ENCODE data around the gene SFT2D1. TPM values are rescaled to one million over a fixed set of nuclear protein-coding genes. Genes with fewer than 3 reads are reported as not detected.

The SFT2D1 gene
- total RNA-seq, 1 experiment from 2014 or later: 119 TPM

GRCh38 chr6:166281104-166281503 is 61.2 kb downstream of the SFT2D1 start:
- H3K4me2 ChIP-seq (ENCODE audit: low read depth, low read length, poor library complexity, severe bottlenecking): no peak overlapping the region
- no peaks in the 10 kb centered on the region for H3K36me3 ChIP-seq (ENCODE audit: insufficient read depth, low read length)
- no peak for DNase-seq
- H3K27ac ChIP-seq (ENCODE audit: low read length): no peak overlapping the region
- H4K20me1 ChIP-seq (ENCODE audit: insufficient read depth, low read depth, low read length): no peaks in the 10 kb centered on the region
- H2AFZ ChIP-seq (ENCODE audit: low read length): no peak overlapping the region
- no peaks in the 10 kb centered on the region for H3K27me3 ChIP-seq (ENCODE audit: low read length)
- no peaks in the 10 kb centered on the region for H3K9me3 ChIP-seq (ENCODE audit: low read length)
- H3K9ac ChIP-seq (ENCODE audit: low read length): no peak overlapping the region
- peaks cover under 1% of the 10 kb centered on the region for H3K4me1 ChIP-seq (ENCODE audit: low read length)
- H3K79me2 ChIP-seq (ENCODE audit: low read length): no peaks in the 10 kb centered on the region
- H3K4me3 ChIP-seq (ENCODE audit: low read length): no peak overlapping the region
- H3K9me2 ChIP-seq (replicated peaks; ENCODE audit: insufficient read depth, low read length): no peaks in the 10 kb centered on the region

- H3K79me2 ChIP-seq (ENCODE audit: low read length): no peaks in the 10 kb centered on the region
- no peaks in the 10 kb centered on the region for H3K27me3 ChIP-seq (ENCODE audit: low read length)
- no peak for DNase-seq
- no peaks in the 10 kb centered on the region for H3K36me3 ChIP-seq (ENCODE audit: insufficient read depth, low read length)
- no peak overlapping the region for H3K4me3 ChIP-seq (ENCODE audit: low read length)
- peaks cover 14% of the 10 kb centered on the region for H3K4me1 ChIP-seq (ENCODE audit: low read length)
- H3K4me2 ChIP-seq (ENCODE audit: low read depth, low read length, poor library complexity, severe bottlenecking): no peak overlapping the region
- no peak overlapping the region for H2AFZ ChIP-seq (ENCODE audit: low read length)
- H3K9ac ChIP-seq (ENCODE audit: low read length): no peak overlapping the region
- H3K27ac ChIP-seq (ENCODE audit: low read length): no peak overlapping the region
- no peaks in the 10 kb centered on the region for H3K9me3 ChIP-seq (ENCODE audit: low read length)
- no peaks in the 10 kb centered on the region for H4K20me1 ChIP-seq (ENCODE audit: insufficient read depth, low read depth, low read length)
- no peaks in the 10 kb centered on the region for H3K9me2 ChIP-seq (replicated peaks; ENCODE audit: insufficient read depth, low read length)
These were observed 63.0 kb downstream of the SFT2D1 start for GRCh38 chr6:166279393-166279679.

DNA sequence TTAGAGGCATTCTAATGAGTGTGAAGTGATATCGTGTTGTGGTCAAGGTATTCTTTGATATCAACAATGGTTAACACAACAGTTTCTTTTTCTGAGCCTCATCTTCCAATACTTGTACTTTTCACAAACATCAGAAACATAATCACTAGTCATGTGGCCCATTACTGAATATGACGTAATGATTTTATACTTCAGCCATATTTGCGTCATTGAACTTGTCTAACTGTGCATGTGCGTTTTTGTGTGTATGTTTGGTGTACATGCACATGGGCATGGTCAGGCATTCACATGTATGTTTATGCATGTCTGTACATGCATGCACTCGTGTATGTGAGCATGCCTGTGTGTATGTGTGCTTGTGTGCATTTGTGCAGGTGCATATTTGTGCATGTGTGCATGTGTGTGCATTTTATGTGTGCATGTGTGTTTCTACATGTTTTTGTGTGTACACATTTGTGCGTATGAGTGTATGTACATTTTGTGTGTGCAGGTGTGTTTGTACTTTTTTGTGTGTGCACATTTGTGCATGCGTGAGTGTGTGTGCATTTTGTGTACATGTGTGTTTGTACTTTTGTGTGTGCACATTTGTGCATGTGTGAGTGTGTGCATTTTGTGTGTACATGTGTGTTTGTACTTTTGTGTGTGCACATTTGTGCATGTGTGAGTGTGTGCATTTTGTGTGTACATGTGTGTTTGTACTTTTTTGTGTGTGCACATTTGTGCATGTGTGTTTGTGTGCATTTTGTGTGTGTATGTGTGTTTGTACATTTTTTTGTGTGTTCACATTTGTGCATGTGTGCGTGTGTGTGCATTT is 63.6 kb downstream of the SFT2D1 start:
- no peak overlapping the region for H2AFZ ChIP-seq (ENCODE audit: low read length)
- no peak overlapping the region for H3K4me3 ChIP-seq (ENCODE audit: low read length)
- H3K27me3 ChIP-seq (ENCODE audit: low read length): no peaks in the 10 kb centered on the region
- H3K9ac ChIP-seq (ENCODE audit: low read length): no peak overlapping the region
- no peaks in the 10 kb centered on the region for H4K20me1 ChIP-seq (ENCODE audit: insufficient read depth, low read depth, low read length)
- peaks cover 17% of the 10 kb centered on the region for H3K4me1 ChIP-seq (ENCODE audit: low read length)
- DNase-seq: no peak
- H3K79me2 ChIP-seq (ENCODE audit: low read length): no peaks in the 10 kb centered on the region
- H3K36me3 ChIP-seq (ENCODE audit: insufficient read depth, low read length): no peaks in the 10 kb centered on the region
- no peaks in the 10 kb centered on the region for H3K9me3 ChIP-seq (ENCODE audit: low read length)
- H3K4me2 ChIP-seq (ENCODE audit: low read depth, low read length, poor library complexity, severe bottlenecking): no peak overlapping the region
- no peak overlapping the region for H3K27ac ChIP-seq (ENCODE audit: low read length)
- no peaks in the 10 kb centered on the region for H3K9me2 ChIP-seq (replicated peaks; ENCODE audit: insufficient read depth, low read length)

DNA sequence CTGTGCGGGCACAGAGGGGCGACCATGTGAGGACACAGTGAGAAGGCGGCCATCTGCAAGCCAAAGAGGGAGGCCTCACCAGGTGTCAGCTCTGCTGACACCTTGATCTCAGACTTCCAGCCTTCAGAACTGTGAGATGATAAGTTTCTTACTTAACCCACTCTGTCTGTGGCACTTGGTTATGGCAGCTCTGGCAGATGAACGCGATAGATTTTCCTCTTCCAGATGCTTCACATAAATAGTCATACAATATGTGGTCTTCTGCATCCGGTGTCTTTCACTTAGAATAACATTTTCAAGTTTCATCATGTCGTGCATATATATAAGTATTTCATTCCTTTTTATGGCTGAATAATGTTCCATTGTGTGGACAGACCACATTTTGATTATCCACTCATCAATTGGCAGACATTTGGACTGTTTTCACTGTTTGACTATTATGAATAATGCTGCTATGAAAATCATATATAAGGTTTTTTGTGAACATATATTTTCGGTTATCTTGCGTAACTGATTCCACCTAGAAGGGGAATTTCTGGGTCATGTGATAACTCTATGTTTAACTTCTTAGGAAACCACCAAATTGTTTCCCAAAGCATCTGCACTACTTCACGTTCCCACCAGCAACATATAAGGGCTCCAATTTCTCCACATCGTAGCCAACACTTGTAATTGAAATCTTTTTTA is 64.3 kb downstream of the SFT2D1 start:
- H3K4me1 ChIP-seq (ENCODE audit: low read length): peaks cover 17% of the 10 kb centered on the region
- H3K36me3 ChIP-seq (ENCODE audit: insufficient read depth, low read length): no peaks in the 10 kb centered on the region
- no peaks in the 10 kb centered on the region for H3K9me3 ChIP-seq (ENCODE audit: low read length)
- H2AFZ ChIP-seq (ENCODE audit: low read length): no peak overlapping the region
- no peaks in the 10 kb centered on the region for H4K20me1 ChIP-seq (ENCODE audit: insufficient read depth, low read depth, low read length)
- H3K4me3 ChIP-seq (ENCODE audit: low read length): no peak overlapping the region
- H3K27ac ChIP-seq (ENCODE audit: low read length): no peak overlapping the region
- H3K79me2 ChIP-seq (ENCODE audit: low read length): no peaks in the 10 kb centered on the region
- no peak overlapping the region for H3K4me2 ChIP-seq (ENCODE audit: low read depth, low read length, poor library complexity, severe bottlenecking)
- no peaks in the 10 kb centered on the region for H3K27me3 ChIP-seq (ENCODE audit: low read length)
- no peak for DNase-seq
- H3K9ac ChIP-seq (ENCODE audit: low read length): no peak overlapping the region
- no peaks in the 10 kb centered on the region for H3K9me2 ChIP-seq (replicated peaks; ENCODE audit: insufficient read depth, low read length)

DNA sequence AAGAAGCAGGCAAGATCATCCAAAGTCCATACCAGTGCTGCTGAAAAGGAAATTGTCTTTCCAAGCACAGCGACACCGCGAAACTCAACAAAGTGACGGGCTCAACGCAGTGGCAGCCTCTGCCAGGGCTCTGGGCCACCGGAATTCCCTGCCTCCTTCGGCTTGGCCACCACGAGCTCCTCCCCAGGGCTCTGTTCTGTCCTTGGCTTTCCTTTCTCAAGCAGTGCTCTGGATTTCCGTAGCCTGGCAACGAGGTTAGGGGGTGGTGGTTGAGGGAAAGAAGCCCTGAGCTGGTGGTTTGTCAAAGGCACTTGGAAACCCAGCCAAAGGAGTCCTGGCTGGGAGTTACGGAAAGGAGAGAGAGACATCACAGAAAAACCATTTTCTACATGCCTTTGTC is 65.3 kb downstream of the SFT2D1 start:
- no peak overlapping the region for H3K9ac ChIP-seq (ENCODE audit: low read length)
- H3K9me3 ChIP-seq (ENCODE audit: low read length): no peaks in the 10 kb centered on the region
- H3K27me3 ChIP-seq (ENCODE audit: low read length): no peaks in the 10 kb centered on the region
- DNase-seq: no peak
- H3K79me2 ChIP-seq (ENCODE audit: low read length): no peaks in the 10 kb centered on the region
- no peak overlapping the region for H3K27ac ChIP-seq (ENCODE audit: low read length)
- H4K20me1 ChIP-seq (ENCODE audit: insufficient read depth, low read depth, low read length): no peaks in the 10 kb centered on the region
- no peak overlapping the region for H2AFZ ChIP-seq (ENCODE audit: low read length)
- H3K4me1 ChIP-seq (ENCODE audit: low read length): peaks cover 17% of the 10 kb centered on the region
- no peak overlapping the region for H3K4me3 ChIP-seq (ENCODE audit: low read length)
- H3K36me3 ChIP-seq (ENCODE audit: insufficient read depth, low read length): no peaks in the 10 kb centered on the region
- H3K9me2 ChIP-seq (replicated peaks; ENCODE audit: insufficient read depth, low read length): no peaks in the 10 kb centered on the region
- H3K4me2 ChIP-seq (ENCODE audit: low read depth, low read length, poor library complexity, severe bottlenecking): no peak overlapping the region

DNA sequence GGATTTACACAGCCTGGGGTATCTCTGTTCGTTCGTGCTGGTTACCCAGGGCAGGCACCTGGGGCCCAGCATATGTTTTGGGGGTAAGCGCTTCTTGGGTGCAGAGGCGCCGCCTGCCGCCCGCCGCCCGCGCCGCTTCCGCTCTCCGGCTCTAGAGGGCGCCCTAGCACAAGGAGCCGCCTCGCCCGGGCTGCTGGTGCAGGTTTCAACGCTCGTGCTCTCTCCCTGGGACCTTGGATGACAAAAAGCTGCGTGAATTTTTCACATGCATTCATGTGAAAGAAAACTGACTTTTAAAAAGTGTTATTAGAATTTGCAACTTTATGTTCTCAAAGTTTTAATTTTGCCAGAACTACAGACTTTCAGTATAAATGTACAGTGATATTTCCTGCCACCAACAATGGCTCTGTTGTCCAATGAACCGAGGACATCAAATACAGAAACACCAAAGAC is 66.6 kb downstream of the SFT2D1 start:
- Histone ChIP-seq H3K9me2 (replicated peaks; ENCODE audit: insufficient read depth, low read length) (no peaks in the 10 kb centered on the region), H3K36me3 (ENCODE audit: insufficient read depth, low read length) (no peaks in the 10 kb centered on the region), H4K20me1 (ENCODE audit: insufficient read depth, low read depth, low read length) (no peaks in the 10 kb centered on the region), H3K9me3 (ENCODE audit: low read length) (no peaks in the 10 kb centered on the region), H3K4me1 (ENCODE audit: low read length) (peaks cover 17% of the 10 kb centered on the region), H3K4me2 (ENCODE audit: low read depth, low read length, poor library complexity, severe bottlenecking) (peak overlapping the region; percentile 54), H3K79me2 (ENCODE audit: low read length) (no peaks in the 10 kb centered on the region), H3K4me3 (ENCODE audit: low read length) (no peak overlapping the region), H3K9ac (ENCODE audit: low read length) (peak overlapping the region; percentile 24; the same call in 1 of the 2 replicates), H3K27ac (ENCODE audit: low read length) (no peak overlapping the region), H2AFZ (ENCODE audit: low read length) (0 out of 2 replicates have a peak overlapping the region, but pooled peaks have one; percentile 66), H3K27me3 (ENCODE audit: low read length) (no peaks in the 10 kb centered on the region)
- peak; percentile 93 for DNase-seq

DNA sequence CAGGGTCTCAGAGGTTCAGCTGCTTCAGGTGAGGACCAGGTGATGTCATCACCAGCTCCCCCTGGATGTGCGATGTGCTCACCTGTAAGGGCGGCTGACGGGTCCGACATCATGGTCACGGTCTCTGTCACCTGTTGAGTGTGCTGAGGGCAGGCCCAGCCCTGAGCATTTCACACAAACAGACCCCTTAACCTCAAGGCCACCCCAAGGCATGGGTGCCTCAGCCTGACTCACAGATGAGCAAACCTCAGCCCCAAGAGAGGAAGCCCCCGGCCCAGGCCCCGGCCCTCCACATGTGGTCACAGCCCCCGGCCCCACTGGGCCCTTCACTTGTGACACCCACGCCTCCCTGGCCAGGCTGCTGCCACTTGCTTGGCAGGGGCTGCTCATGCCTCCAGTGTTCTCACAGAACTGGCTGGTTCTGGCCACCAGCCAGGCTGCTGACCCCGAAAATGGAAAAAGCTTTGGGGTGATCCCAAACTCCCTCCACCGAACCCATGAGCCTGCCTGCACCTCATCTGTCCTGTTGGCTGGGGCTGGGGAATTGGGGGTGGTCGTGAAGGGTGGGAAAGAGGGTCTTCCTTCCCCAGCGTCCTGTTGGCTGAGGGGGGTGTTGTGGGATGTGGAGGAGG is 67.5 kb downstream of the SFT2D1 start:
- H3K27me3 ChIP-seq (ENCODE audit: low read length): no peaks in the 10 kb centered on the region
- H2AFZ ChIP-seq (ENCODE audit: low read length): no peak overlapping the region
- no peak overlapping the region for H3K27ac ChIP-seq (ENCODE audit: low read length)
- no peaks in the 10 kb centered on the region for H3K36me3 ChIP-seq (ENCODE audit: insufficient read depth, low read length)
- no peak overlapping the region for H3K9ac ChIP-seq (ENCODE audit: low read length)
- H3K4me2 ChIP-seq (ENCODE audit: low read depth, low read length, poor library complexity, severe bottlenecking): no peak overlapping the region
- H3K4me1 ChIP-seq (ENCODE audit: low read length): peaks cover 17% of the 10 kb centered on the region
- no peaks in the 10 kb centered on the region for H3K79me2 ChIP-seq (ENCODE audit: low read length)
- no peak for DNase-seq
- no peaks in the 10 kb centered on the region for H3K9me3 ChIP-seq (ENCODE audit: low read length)
- no peak overlapping the region for H3K4me3 ChIP-seq (ENCODE audit: low read length)
- H3K9me2 ChIP-seq (replicated peaks; ENCODE audit: insufficient read depth, low read length): no peaks in the 10 kb centered on the region
- no peaks in the 10 kb centered on the region for H4K20me1 ChIP-seq (ENCODE audit: insufficient read depth, low read depth, low read length)

GRCh38 chr6:166274163-166274562 is 68.2 kb downstream of the SFT2D1 start:
- H3K4me2 ChIP-seq (ENCODE audit: low read depth, low read length, poor library complexity, severe bottlenecking): no peak overlapping the region
- no peaks in the 10 kb centered on the region for H4K20me1 ChIP-seq (ENCODE audit: insufficient read depth, low read depth, low read length)
- no peak overlapping the region for H3K27ac ChIP-seq (ENCODE audit: low read length)
- H3K4me1 ChIP-seq (ENCODE audit: low read length): peaks cover 17% of the 10 kb centered on the region
- no peak overlapping the region for H3K9ac ChIP-seq (ENCODE audit: low read length)
- no peaks in the 10 kb centered on the region for H3K36me3 ChIP-seq (ENCODE audit: insufficient read depth, low read length)
- DNase-seq: no peak
- no peaks in the 10 kb centered on the region for H3K9me2 ChIP-seq (replicated peaks; ENCODE audit: insufficient read depth, low read length)
- no peaks in the 10 kb centered on the region for H3K79me2 ChIP-seq (ENCODE audit: low read length)
- H2AFZ ChIP-seq (ENCODE audit: low read length): 0 out of 2 replicates have a peak overlapping the region, but pooled peaks have one; percentile 10
- H3K9me3 ChIP-seq (ENCODE audit: low read length): no peaks in the 10 kb centered on the region
- no peak overlapping the region for H3K4me3 ChIP-seq (ENCODE audit: low read length)
- no peaks in the 10 kb centered on the region for H3K27me3 ChIP-seq (ENCODE audit: low read length)

Data from Karpas-422 (cell line).